GM21367 (cell line): ENCODE data around the gene PDGFD.
A peak's percentile ranks its signal among the peaks of the same experiment; 100 is the strongest.

Source experiments
- ATAC-seq: cut with Tn5 transposase; IDR thresholded peaks from one replicate; pipeline ENCODE4 v1.9.1; 2021; ENCODE audit not compliant: unreplicated experiment

PDGFD gene

GRCh38 chr11:104003491-104003890, 160.5 kb downstream of the PDGFD start:
- no peak for ATAC-seq

- ATAC-seq = no peak
These were observed 162.3 kb downstream of the PDGFD start for GRCh38 chr11:104001561-104002056.

GRCh38 chr11:104000798-104001197, 163.1 kb downstream of the PDGFD start:
- ATAC-seq = no peak

GRCh38 chr11:103998826-103999508, 165.0 kb downstream of the PDGFD start:
- ATAC-seq = no peak

GRCh38 chr11:103997082-103997481, 166.9 kb downstream of the PDGFD start:
- ATAC-seq = peak; percentile 68

- no peak for ATAC-seq
These were observed 168.1 kb downstream of the PDGFD start for GRCh38 chr11:103995896-103996295.

- no peak for ATAC-seq
These were observed 169.4 kb downstream of the PDGFD start for GRCh38 chr11:103994518-103994917.

DNA sequence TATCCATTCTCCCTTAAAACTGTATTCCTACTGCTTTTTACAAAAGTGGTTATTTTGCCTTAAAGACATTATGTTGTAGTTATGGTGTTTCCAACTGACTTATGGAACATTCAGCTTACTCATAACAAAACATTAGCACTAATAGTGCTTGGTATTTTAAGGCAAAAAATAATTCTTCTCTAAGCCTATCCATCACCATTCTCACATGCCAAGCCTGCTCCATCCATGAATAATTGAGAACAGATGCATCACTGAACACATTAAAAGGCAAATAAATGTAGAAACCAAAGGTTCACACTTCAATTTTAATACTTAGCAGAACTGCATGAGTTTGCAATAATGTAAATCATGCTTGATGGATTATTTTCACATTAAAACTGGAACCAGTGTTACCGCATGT, 169.9 kb downstream of the PDGFD start:
- no peak for ATAC-seq

DNA sequence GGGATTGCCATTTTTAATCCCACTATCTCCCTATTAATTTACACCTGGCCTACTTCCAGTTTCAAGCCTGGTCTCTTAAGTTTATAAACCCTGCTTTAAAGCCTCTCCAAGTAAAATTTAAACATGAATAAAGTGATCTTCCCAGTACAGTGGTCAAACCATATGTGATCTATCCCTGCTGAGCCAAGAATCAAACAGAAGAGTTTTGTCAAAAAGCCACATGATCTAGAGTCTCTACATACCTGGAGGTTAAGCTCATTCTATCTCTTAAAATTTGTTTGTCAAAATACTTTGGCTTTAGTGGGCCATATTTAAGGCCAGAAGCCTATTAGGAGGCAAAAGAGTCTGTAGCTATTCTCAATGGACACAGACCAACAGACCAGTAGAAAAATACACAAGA, 170.4 kb downstream of the PDGFD start:
- no peak for ATAC-seq

DNA sequence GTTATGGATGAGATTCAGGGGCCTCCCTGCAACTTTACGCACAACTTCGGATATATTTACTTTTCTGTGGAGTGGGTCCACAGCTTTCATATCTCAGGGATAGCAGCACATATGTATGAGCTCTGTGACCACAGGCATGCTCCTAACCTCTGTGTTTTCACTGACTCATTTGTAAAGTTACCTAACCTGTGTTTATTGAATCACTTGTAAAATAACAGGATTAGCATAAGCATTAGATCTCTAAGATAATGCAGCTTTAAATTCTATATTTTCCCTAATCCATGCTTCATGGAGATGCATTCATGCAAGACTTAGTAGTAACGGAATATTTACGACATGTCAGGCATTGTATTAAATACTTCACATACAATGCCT, 175.4 kb downstream of the PDGFD start:
- ATAC-seq = no peak

DNA sequence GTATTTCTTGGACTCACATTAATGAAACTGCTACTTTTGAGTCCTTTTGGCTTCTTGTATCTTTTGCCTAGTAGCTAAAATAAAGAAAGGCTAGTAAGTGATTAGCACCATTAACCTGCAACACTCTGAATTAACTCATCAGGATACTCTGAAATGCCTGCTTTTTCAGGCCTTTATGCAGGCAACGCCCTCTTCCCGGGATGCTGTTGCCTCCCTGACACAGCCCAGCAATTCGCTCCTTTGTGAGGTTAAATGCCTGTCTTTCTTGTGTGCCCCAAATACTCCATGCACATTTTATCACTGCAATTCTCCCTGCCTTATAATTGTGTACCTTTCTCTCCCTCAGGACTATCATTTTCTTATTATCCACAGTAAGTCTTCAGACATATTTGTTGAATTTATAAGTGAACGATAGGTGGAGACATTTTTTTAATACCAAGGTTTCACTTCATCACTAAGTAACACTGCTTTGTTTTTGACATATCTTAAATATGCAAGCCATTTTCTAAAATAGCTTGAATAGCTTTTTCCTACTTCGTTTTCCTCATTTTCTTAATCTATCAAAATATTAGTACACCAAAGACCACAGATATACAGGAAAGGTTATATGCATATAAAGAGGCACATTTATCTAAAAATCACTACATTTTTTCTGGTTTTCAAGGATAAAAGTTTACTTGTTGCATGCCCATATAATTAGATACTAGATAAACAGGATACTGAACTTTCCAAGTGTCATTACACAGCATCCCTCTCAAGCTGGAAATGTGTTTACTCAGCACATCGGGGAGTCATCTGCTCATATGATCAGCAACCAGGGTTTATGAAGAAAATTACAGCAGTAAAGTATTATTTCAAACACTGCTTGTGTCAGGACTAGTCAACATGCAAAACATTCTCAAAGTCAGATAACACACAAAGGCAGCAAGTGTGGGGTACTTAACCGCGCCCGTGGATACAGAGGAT, 176.0 kb downstream of the PDGFD start:
- no peak for ATAC-seq

GRCh38 chr11:103985041-103985440, 178.9 kb downstream of the PDGFD start:
- no peak for ATAC-seq

DNA sequence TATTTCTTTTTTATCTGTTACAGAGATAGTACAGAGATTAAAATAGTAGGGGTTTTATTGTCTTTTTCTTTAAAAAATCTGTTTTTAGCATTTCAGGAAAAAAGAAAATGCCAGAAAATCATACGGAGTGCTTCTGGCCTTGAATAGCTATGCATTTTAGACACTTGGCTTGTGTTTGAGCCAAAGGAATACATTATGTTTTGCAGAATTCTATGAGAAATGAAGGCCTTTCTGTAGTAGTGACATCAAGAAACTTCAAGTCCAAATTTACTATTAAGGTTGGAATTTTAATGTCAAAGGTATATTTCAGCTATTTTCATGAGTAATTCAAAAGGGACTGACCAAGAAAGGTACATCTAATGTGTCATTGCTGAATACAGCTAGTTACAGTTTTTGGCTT, 183.8 kb downstream of the PDGFD start:
- ATAC-seq = no peak

- ATAC-seq = no peak
These were observed 185.0 kb downstream of the PDGFD start for GRCh38 chr11:103978616-103979595.

- no peak for ATAC-seq
These were observed 191.9 kb downstream of the PDGFD start for GRCh38 chr11:103972013-103972412.

- peak; percentile 90 for ATAC-seq
These were observed 193.2 kb downstream of the PDGFD start for GRCh38 chr11:103970701-103971249.

DNA sequence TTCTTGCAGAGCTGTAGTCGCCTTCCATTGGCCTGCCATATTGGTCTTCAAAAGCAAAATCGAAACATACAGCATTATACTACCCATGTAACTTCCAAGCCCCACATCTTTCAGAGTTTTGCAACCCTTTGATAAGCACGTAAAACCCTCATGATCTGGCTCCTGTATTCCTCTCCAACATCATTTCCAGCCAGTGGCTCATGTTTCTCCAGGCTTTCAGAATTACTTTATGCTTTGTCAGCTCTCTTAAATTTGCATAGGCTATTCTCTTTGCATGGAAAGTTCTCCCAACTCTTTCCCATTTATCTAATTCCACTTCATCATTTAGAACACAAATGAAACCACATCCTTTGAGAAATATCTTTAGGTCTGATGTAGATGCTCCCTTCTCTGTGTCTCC, 195.3 kb downstream of the PDGFD start:
- no peak for ATAC-seq

DNA sequence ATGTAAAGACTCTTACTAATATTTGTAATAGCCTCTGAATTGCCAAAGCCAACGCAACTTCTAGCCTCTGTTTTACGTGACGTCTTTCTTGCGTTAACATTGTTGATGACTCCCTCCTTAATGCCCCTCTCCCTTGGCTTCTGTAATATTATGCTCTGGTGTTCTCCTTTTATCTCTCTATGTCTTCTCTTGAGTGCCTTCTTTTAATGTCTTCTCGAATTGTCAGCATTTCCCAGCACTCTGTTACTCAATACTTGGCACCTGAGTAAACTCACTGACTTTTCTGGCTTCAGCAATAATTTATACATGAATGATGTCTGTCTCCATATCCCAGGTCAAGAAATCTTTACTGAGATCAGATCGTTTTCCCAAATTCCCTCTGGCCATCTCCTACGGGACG, 196.0 kb downstream of the PDGFD start:
- ATAC-seq = no peak

DNA sequence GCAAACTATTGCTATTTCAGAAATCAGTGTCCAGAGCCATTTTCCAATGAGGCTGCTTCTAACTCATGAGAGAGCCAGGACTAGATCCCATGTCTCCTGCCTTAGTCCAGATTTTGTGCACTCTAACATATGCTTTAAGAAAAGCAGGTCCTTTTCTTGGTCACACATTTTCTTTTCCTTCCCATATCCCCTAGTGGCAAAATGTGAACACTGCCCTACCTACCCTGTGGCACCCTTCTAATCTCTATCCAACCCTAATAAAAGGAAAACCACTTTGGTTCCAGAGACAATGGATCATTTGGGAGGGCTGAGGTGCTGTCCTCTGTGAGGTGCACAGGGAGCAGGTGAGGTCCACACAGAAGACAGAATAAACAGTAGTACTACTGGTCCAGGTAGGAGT, 199.6 kb downstream of the PDGFD start:
- no peak for ATAC-seq

- no peak for ATAC-seq
These were observed 200.3 kb downstream of the PDGFD start for GRCh38 chr11:103963648-103964047.

- ATAC-seq = no peak
These were observed 202.9 kb downstream of the PDGFD start for GRCh38 chr11:103961010-103961409.
